ENCODE measurements around the gene SLC16A6. TPM values are rescaled to one million over a fixed set of nuclear protein-coding genes. Genes with fewer than 3 reads are reported as not detected.
"Not testable (repeated sequence)": the region's sequence is repeated elsewhere in the genome, so short reads cannot be mapped to it uniquely, and the experiment has no call there.

Gene SLC16A6
- total RNA-seq, 4 donors from 2014 or later = 0.13 to 1.8 (median 0.46) TPM

DNA sequence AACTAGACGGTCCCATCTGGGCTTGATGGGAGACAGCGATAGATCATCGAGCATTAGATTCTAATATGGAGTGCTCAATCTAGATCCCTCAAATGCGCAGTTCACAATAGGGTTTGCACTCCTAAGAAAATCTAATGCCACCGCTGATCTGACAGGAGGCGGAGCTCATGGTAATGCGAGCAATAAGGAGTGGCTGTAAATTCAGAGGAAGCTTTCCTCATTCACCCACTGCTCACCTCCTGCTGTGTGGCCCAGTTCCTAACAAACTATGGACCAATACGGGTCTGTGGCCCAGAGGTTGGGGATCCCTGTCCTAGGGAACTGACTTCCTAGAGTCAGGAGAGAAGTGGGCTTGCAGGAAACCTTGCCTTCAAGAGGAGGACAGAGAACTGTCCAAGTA lies 68.3 kb downstream of the SLC16A6 start:
- intact Hi-C loops (cut with DNase I) = no loop called here
- WGBS, 2 donors = 95 to 97% methylated on average over 8 of the region's 8 CpGs

DNA sequence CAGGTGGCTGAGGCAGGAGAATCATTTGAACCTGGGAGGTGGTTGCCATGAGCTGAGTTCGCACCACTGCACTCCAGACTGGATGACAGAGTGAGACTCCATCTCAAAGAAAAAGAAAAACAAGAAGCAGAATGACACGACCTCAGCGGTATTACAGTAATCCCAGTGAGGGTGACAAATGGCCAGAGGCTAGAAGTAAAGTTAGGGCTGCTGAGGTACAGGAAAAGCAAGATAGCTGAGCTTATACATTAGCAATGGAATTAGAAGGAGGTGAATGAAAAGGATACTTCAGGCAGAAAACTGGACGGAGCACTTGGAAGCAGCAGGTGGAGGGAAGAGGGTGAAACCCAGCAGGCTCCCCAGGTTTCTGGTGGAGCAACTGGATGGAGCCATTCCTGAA lies 69.1 kb downstream of the SLC16A6 start:
- intact Hi-C loops (cut with DNase I) = no loop called here
- H3K4me3 ChIP-seq (replicated peaks in 1 of 3) = no peak overlapping the region
- H3K4me1 ChIP-seq = no peaks in the 10 kb centered on the region
- TF ChIP-seq, protein P1, sequence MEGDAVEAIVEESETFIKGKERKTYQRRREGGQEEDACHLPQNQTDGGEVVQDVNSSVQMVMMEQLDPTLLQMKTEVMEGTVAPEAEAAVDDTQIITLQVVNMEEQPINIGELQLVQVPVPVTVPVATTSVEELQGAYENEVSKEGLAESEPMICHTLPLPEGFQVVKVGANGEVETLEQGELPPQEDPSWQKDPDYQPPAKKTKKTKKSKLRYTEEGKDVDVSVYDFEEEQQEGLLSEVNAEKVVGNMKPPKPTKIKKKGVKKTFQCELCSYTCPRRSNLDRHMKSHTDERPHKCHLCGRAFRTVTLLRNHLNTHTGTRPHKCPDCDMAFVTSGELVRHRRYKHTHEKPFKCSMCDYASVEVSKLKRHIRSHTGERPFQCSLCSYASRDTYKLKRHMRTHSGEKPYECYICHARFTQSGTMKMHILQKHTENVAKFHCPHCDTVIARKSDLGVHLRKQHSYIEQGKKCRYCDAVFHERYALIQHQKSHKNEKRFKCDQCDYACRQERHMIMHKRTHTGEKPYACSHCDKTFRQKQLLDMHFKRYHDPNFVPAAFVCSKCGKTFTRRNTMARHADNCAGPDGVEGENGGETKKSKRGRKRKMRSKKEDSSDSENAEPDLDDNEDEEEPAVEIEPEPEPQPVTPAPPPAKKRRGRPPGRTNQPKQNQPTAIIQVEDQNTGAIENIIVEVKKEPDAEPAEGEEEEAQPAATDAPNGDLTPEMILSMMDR (IDR thresholded peaks at IDR 0.05) = no peak
- TF ChIP-seq POLR2A (IDR thresholded peaks at IDR 0.05) = no peak
- 81 to 85% methylated on average over 4 of the region's 4 CpGs for WGBS, 2 donors
- no peak overlapping the region for H3K27ac ChIP-seq
- DNase-seq = no peak
- H3K36me3 ChIP-seq = no peaks in the 10 kb centered on the region
- H3K27me3 ChIP-seq = no peaks in the 10 kb centered on the region
- H3K9me3 ChIP-seq = no peaks in the 10 kb centered on the region

More for the DNA sequence above, 68.3 kb downstream of the SLC16A6 start:
- no peak for DNase-seq
- Histone ChIP-seq H3K27ac (no peak overlapping the region), H3K4me3 (replicated peaks in 1 of 3) (no peak overlapping the region), H3K9me3 (no peaks in the 10 kb centered on the region), H3K27me3 (no peaks in the 10 kb centered on the region), H3K36me3 (no peaks in the 10 kb centered on the region), H3K4me1 (no peaks in the 10 kb centered on the region)
- TF ChIP-seq POLR2A (IDR thresholded peaks at IDR 0.05) = no peak
- TF ChIP-seq, protein P1 (IDR thresholded peaks at IDR 0.05) = no peak

DNA sequence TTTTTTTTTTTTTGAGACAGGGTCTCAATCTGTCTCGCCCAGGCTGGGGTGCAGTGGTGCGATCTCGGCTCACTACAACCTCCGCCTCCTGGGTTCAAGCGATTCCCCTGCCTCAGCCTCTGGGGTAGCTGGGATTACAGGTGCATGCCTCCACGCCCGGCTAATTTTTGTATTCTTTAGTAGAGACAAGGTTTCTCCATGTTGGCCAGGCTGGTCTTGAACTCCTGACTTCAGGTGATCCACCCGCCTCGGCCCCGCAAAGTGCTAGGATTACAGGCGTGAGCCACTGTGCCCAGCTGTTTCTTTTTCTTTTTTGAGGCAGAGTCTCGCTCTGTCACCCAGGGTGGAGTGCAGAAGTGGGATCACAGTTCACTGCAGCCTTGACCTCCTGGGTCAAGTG lies 70.1 kb downstream of the SLC16A6 start:
- H3K4me1 ChIP-seq; H3K9me3 ChIP-seq; H3K27me3 ChIP-seq; intact Hi-C loops (cut with DNase I); H3K27ac ChIP-seq; H3K4me3 ChIP-seq (replicated peaks in 1 of 3); DNase-seq; H3K36me3 ChIP-seq: not testable (repeated sequence)
- 96 to 97% methylated on average over 12 of the region's 12 CpGs for WGBS, 2 donors

DNA sequence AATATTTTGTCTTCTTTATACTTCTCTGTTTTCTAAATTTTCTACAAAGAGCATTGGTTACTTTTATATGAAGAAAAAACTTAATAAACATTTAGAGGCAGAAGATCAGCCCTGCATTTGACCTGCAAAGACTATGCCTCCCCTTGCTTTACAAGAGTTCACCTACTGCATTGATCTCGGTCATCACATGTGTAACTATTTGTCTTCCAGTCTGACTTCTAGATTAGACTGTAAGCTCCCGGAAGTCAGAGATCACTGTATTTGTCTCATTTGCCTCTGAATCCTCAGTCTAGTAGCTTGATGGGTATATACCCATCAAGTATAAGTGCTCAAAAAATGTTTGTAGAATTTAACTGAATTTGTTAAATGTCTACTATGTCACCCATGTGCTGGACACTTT lies 70.7 kb downstream of the SLC16A6 start:
- H3K9me3 ChIP-seq; DNase-seq; H3K27ac ChIP-seq; H3K4me3 ChIP-seq (replicated peaks in 1 of 3); intact Hi-C loops (cut with DNase I); H3K27me3 ChIP-seq; H3K4me1 ChIP-seq; H3K36me3 ChIP-seq: not testable (repeated sequence)
- 94 to 97% methylated on average over 2 of the region's 2 CpGs for WGBS, 2 donors

DNA sequence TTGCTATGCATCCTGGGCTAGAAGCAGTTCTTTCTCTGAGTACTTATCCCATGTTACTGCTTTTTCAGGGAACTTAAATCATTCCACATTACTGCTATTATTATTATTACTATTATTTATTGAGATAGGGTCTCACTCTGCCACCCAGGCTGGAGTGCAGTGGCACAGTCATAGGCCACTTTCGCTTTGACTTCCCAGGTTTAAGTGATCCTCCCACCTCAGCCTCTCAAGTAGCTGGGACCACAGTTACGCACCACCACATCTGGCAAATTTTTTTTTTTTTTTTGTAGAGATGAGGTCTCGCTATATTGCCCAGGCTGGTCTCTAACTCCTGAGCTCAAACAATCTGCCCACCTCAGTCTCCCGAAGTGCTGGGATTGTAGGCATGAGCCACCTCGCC lies 71.5 kb downstream of the SLC16A6 start:
- H3K4me1 ChIP-seq; H3K36me3 ChIP-seq; intact Hi-C loops (cut with DNase I); DNase-seq; H3K27ac ChIP-seq; H3K9me3 ChIP-seq; H3K4me3 ChIP-seq (replicated peaks in 1 of 3); H3K27me3 ChIP-seq: not testable (repeated sequence)
- WGBS, 2 donors = 97 to 99% methylated on average over 5 of the region's 5 CpGs

Other genes with a start within 250 kb of the SLC16A6 start
- 10 to 100 TPM; 25.0 to 72.1 (median 63.1) TPM for gene AMZ2, start 43.1 kb downstream of the SLC16A6 start, total RNA-seq
- gene ARSG, start 368 bp upstream of the SLC16A6 start, total RNA-seq = 10 to 100 TPM in 3 of 4 donors, 1 to 10 TPM in 1; 9.1 to 28.3 (median 18.1) TPM
- 10 to 100 TPM; 50.0 to 89.8 (median 78.4) TPM for gene WIPI1, start 166.4 kb upstream of the SLC16A6 start, total RNA-seq
- 100 to 1,000 TPM; 367 to 431 (median 417) TPM for gene PRKAR1A, start 221.3 kb upstream of the SLC16A6 start, total RNA-seq